Ovary (tissue), 3 donors: ENCODE data around the gene NEO1.

Experiments
- CTCF ChIP-seq, 3 donors: fragments of 450-650 bp in 2 of 3; fragments of 200-600 bp in 1 of 3; IDR thresholded peaks; one replicate each; pipeline versions ENCODE4 v1.5.1 to v1.8.0; 2016 to 2022; ENCODE audit warnings: antibody characterized with exemption in 3 of 3, mild to moderate bottlenecking in 1 of 3
- EP300 ChIP-seq: sonication (generic); formaldehyde crosslinking; IDR thresholded peaks from one replicate; pipeline ENCODE4 v1.6.1; 2017; ENCODE audit warnings: antibody characterized with exemption
- POLR2A ChIP-seq: fragments of 450-650 bp; IDR thresholded peaks from one replicate; pipeline ENCODE4 v1.6.1; 2017; ENCODE audit warnings: antibody characterized with exemption, mild to moderate bottlenecking, moderate library complexity
- donor health status: DM: no; HTN: no; CAD: no.

- TF ChIP-seq CTCF (IDR thresholded peaks at IDR 0.05), result no peak
- no peak for TF ChIP-seq POLR2A
- TF ChIP-seq EP300, result no peak
Measured at GRCh38 chr15:73139744-73140553, 87.7 kb downstream of the NEO1 start.
